ENCODE results near the gene ZNF385B.

Gene ZNF385B

DNA sequence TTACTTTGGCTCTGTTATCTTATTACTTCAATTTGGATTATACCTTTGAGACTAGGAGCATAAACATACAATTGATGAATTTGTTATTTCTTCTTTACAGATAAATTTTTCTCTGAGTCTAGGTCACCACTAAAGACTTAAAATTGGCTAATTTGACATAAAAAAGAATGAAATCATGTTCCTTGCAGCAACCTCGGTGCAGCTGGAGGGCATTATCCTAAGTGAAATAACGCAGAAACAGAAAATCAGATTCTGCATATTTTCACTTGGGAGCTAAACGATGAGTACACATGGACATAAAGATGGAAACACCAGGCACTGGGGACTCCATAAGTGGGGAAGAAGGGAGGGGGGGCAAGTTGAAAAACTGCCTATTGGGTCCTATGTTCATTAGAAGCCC is 424.0 kb downstream of the ZNF385B start:
- TF ChIP-seq, protein P1, sequence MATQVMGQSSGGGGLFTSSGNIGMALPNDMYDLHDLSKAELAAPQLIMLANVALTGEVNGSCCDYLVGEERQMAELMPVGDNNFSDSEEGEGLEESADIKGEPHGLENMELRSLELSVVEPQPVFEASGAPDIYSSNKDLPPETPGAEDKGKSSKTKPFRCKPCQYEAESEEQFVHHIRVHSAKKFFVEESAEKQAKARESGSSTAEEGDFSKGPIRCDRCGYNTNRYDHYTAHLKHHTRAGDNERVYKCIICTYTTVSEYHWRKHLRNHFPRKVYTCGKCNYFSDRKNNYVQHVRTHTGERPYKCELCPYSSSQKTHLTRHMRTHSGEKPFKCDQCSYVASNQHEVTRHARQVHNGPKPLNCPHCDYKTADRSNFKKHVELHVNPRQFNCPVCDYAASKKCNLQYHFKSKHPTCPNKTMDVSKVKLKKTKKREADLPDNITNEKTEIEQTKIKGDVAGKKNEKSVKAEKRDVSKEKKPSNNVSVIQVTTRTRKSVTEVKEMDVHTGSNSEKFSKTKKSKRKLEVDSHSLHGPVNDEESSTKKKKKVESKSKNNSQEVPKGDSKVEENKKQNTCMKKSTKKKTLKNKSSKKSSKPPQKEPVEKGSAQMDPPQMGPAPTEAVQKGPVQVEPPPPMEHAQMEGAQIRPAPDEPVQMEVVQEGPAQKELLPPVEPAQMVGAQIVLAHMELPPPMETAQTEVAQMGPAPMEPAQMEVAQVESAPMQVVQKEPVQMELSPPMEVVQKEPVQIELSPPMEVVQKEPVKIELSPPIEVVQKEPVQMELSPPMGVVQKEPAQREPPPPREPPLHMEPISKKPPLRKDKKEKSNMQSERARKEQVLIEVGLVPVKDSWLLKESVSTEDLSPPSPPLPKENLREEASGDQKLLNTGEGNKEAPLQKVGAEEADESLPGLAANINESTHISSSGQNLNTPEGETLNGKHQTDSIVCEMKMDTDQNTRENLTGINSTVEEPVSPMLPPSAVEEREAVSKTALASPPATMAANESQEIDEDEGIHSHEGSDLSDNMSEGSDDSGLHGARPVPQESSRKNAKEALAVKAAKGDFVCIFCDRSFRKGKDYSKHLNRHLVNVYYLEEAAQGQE (IDR thresholded peaks at IDR 0.05; ENCODE audit: insufficient read depth in 1 of 2, low read depth in 2 of 2, low read length in 2 of 2), result no peak
- TF ChIP-seq SIN3A (IDR thresholded peaks at IDR 0.05; ENCODE audit: borderline replicate concordance, insufficient read depth, low read length), result no peak
- no peak for TF ChIP-seq POLR2AphosphoS5 (IDR thresholded peaks at IDR 0.05; ENCODE audit: low read depth, low read length)
- TF ChIP-seq FOXP2 (optimal IDR thresholded peaks at IDR 0.05; ENCODE audit: borderline replicate concordance, extremely low read depth, extremely low read length, insufficient read depth), result no peak
- TF ChIP-seq TAF1 (IDR thresholded peaks at IDR 0.05; ENCODE audit: borderline replicate concordance, insufficient read depth, low read length), result no peak

DNA sequence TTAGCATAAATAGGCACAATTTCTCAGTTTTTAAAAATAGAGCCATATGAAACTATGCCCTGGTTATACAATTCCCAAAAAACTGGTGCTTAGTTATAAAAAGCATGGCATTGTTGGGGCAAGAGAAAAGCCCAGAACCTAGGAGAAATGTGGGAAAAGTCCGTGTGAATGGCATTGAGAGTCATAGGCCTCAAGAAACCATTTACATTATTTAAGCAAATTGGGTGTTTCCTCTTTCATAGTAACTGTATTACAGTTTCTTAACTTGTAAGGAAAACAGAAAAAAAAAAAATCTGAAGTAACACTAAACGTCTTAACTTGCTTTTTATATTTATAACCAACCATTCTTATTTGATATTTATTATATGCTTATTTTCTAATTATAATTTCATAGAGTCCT is 425.8 kb downstream of the ZNF385B start:
- TF ChIP-seq, protein P1 (IDR thresholded peaks at IDR 0.05; ENCODE audit: insufficient read depth in 1 of 2, low read depth in 2 of 2, low read length in 2 of 2), result no peak
- TF ChIP-seq FOXP2 (optimal IDR thresholded peaks at IDR 0.05; ENCODE audit: borderline replicate concordance, extremely low read depth, extremely low read length, insufficient read depth) (no peak), SIN3A (IDR thresholded peaks at IDR 0.05; ENCODE audit: borderline replicate concordance, insufficient read depth, low read length) (no peak), POLR2AphosphoS5 (IDR thresholded peaks at IDR 0.05; ENCODE audit: low read depth, low read length) (no peak), TAF1 (IDR thresholded peaks at IDR 0.05; ENCODE audit: borderline replicate concordance, insufficient read depth, low read length) (no peak)

DNA sequence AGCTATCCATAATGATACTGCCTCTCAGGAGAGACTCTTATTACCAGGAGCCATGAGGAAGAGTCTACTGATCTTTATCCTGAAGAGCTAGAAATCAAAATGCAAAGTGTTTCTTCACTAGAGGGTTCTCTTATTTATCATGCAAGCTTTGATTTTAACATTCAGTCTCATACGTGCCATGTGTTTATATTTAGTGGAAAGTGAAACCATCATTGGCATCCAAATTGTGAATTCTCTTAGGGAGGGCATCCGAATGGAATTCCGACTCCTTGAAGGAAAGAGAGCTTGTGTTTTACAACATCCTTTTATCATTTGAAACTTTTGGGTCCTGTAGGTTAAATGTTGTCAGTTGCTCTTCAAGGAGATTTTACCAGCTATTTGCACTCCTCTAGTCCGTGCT is 426.4 kb downstream of the ZNF385B start:
- TF ChIP-seq TAF1 (IDR thresholded peaks at IDR 0.05; ENCODE audit: borderline replicate concordance, insufficient read depth, low read length), result no peak
- no peak for TF ChIP-seq FOXP2 (optimal IDR thresholded peaks at IDR 0.05; ENCODE audit: borderline replicate concordance, extremely low read depth, extremely low read length, insufficient read depth)
- TF ChIP-seq SIN3A (IDR thresholded peaks at IDR 0.05; ENCODE audit: borderline replicate concordance, insufficient read depth, low read length), result no peak
- TF ChIP-seq, protein P1 (IDR thresholded peaks at IDR 0.05; ENCODE audit: insufficient read depth in 1 of 2, low read depth in 2 of 2, low read length in 2 of 2), result no peak
- no peak for TF ChIP-seq POLR2AphosphoS5 (IDR thresholded peaks at IDR 0.05; ENCODE audit: low read depth, low read length)

DNA sequence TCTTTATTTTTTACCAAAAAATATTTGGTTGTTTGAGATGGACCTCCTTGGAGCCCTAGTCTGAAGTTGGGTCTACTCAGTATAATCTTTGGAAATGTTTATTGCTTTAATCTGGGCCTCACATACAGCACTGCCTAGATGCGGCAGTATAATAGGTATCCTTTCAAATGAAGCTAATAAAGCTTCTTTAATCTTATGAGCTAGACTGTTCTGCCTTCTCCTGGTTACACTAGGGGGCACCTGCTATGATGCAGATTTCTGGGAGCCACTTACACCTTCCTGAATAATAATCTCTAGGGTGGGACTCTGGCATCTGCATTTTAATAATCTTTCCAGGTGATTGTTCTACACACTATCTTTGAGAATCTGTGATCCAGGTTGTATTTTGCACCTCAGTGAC is 427.1 kb downstream of the ZNF385B start:
- TF ChIP-seq FOXP2 (optimal IDR thresholded peaks at IDR 0.05; ENCODE audit: borderline replicate concordance, extremely low read depth, extremely low read length, insufficient read depth) (no peak), TAF1 (IDR thresholded peaks at IDR 0.05; ENCODE audit: borderline replicate concordance, insufficient read depth, low read length) (no peak), SIN3A (IDR thresholded peaks at IDR 0.05; ENCODE audit: borderline replicate concordance, insufficient read depth, low read length) (no peak), POLR2AphosphoS5 (IDR thresholded peaks at IDR 0.05; ENCODE audit: low read depth, low read length) (no peak)
- TF ChIP-seq, protein P1 (IDR thresholded peaks at IDR 0.05; ENCODE audit: insufficient read depth in 1 of 2, low read depth in 2 of 2, low read length in 2 of 2), result no peak

DNA sequence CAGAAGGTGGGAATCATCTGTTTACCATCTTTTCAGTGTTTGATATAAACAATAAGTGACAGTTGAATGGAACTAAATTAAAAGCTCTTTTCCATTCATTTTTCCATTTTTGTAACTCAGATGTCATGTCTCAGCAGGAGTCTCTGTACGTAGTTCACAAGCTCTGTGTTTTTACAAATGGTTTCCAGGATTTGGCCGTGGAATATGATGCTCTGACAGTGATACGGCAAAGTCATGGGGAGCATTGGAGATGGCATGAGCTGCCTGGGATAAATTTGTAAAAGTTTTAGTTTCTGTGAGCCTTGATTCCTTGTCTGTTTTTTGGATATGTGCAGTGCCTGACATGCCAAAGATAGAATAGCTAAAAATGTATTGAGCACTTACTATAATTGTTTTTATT is 428.7 kb downstream of the ZNF385B start:
- no peak for TF ChIP-seq TAF1 (IDR thresholded peaks at IDR 0.05; ENCODE audit: borderline replicate concordance, insufficient read depth, low read length)
- TF ChIP-seq FOXP2 (optimal IDR thresholded peaks at IDR 0.05; ENCODE audit: borderline replicate concordance, extremely low read depth, extremely low read length, insufficient read depth), result no peak
- no peak for TF ChIP-seq SIN3A (IDR thresholded peaks at IDR 0.05; ENCODE audit: borderline replicate concordance, insufficient read depth, low read length)
- no peak for TF ChIP-seq POLR2AphosphoS5 (IDR thresholded peaks at IDR 0.05; ENCODE audit: low read depth, low read length)
- TF ChIP-seq, protein P1 (IDR thresholded peaks at IDR 0.05; ENCODE audit: insufficient read depth in 1 of 2, low read depth in 2 of 2, low read length in 2 of 2), result no peak
